DND-41 (cell line): ENCODE measurements around the gene TSPAN9.

Experiments used
- EZH2 ChIP-seq: IDR thresholded peaks from 3 replicates; pipeline ENCODE4 v1.6.1; 2012; ENCODE audit warnings: borderline replicate concordance, low read depth, mild to moderate bottlenecking, moderate library complexity, low read length, inconsistent platforms; ENCODE audit not compliant: severe bottlenecking
- TF ChIP-seq, protein P1 (sequence below): IDR thresholded peaks from 2 replicates; pipeline ENCODE4 v1.5.1; 2012; ENCODE audit warnings: borderline replicate concordance, low read length, moderate library complexity, mild to moderate bottlenecking; ENCODE audit not compliant: poor library complexity, severe bottlenecking; ENCODE audit errors: extremely low read depth

DNA sequence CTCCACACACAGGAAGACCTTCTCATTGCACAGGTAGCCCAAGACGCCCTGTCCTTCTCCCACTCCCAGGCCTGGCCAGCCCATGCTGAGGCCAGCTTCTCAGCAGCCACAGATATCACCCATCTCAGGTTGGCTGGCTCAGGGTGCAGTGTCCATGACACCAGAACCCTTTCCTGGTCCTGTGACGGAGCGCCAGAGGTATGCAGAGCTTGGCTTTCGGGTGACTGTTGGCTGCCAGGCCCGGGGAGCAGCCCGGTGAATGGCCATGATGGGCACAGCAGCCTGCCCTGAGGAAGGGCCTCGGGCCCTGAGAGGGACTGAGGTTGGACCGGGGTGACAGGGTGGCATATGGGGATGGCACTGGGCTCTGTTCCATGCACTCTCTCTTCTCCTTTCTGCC, 173.4 kb downstream of the TSPAN9 start:
- TF ChIP-seq, protein P1, sequence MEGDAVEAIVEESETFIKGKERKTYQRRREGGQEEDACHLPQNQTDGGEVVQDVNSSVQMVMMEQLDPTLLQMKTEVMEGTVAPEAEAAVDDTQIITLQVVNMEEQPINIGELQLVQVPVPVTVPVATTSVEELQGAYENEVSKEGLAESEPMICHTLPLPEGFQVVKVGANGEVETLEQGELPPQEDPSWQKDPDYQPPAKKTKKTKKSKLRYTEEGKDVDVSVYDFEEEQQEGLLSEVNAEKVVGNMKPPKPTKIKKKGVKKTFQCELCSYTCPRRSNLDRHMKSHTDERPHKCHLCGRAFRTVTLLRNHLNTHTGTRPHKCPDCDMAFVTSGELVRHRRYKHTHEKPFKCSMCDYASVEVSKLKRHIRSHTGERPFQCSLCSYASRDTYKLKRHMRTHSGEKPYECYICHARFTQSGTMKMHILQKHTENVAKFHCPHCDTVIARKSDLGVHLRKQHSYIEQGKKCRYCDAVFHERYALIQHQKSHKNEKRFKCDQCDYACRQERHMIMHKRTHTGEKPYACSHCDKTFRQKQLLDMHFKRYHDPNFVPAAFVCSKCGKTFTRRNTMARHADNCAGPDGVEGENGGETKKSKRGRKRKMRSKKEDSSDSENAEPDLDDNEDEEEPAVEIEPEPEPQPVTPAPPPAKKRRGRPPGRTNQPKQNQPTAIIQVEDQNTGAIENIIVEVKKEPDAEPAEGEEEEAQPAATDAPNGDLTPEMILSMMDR: no peak
- TF ChIP-seq EZH2: no peak
